ENCODE data around the gene ZNF317.

DNA sequence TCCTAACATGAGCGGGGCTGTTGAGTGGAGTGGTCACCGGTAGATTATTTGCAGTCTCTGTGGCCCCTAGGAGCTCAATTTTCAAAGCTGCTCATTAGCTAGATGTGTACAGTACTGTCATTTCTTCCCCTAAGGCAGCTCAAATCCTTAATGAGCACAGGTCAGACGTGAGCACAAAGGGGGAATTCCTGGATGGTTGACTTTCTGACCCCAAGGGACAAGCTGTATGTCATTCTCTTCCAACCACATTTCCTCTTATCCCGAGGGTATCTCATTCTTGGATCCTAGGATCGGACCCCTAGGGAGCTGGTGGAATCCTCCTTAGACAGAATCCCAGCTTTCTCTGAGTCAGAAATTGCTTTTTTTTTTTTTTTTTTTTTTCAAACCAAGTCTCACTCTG lies 7.8 kb upstream of the ZNF317 start:
- TF ChIP-seq, protein P1, sequence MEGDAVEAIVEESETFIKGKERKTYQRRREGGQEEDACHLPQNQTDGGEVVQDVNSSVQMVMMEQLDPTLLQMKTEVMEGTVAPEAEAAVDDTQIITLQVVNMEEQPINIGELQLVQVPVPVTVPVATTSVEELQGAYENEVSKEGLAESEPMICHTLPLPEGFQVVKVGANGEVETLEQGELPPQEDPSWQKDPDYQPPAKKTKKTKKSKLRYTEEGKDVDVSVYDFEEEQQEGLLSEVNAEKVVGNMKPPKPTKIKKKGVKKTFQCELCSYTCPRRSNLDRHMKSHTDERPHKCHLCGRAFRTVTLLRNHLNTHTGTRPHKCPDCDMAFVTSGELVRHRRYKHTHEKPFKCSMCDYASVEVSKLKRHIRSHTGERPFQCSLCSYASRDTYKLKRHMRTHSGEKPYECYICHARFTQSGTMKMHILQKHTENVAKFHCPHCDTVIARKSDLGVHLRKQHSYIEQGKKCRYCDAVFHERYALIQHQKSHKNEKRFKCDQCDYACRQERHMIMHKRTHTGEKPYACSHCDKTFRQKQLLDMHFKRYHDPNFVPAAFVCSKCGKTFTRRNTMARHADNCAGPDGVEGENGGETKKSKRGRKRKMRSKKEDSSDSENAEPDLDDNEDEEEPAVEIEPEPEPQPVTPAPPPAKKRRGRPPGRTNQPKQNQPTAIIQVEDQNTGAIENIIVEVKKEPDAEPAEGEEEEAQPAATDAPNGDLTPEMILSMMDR (conservative IDR thresholded peaks at IDR 0.05; ENCODE audit: low read depth, low read length), result no peak
- TF ChIP-seq EZH2 (IDR thresholded peaks at IDR 0.05; ENCODE audit: low read length, unreplicated experiment), result no peak

Measured in PC-3 (cell line).